ENCODE data around the gene EIF2B2. TPM values are rescaled to one million over a fixed set of nuclear protein-coding genes. Genes with fewer than 3 reads are reported as not detected.

The EIF2B2 gene
- total RNA-seq, 4 donors from 2014 or later = 47.0 to 94.8 (median 69.3) TPM

DNA sequence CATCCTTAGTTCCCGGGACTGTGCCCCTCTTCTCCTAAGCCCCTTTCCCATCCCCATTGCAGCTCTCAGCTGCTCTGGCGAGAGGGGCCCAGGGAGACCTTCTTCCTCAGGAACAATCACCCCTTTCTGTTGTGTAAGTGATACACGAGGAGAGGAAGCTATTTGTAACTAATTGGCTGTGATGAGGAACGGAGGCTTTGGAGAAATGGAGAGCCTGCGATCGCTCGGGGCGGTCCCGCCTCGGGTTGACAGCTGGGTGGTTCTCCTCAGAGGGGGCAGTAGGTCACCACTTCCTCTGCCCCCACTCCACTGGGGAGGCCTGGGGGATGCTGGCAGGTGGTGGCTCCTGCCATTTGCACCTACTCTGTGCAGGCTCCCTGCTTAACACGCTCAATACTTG, 40.7 kb upstream of the EIF2B2 start:
- H3K4me1 ChIP-seq = peaks cover 12 to 22% of the 10 kb centered on the region in 2 donors
- no peak overlapping the region for H3K27ac ChIP-seq
- no peaks in the 10 kb centered on the region for H3K36me3 ChIP-seq
- DNase-seq = no peak
- 86 to 88% methylated on average over 10 to 11 of the region's 11 CpGs for WGBS, 2 donors
- no peaks in the 10 kb centered on the region for H3K27me3 ChIP-seq
- no peaks in the 10 kb centered on the region for H3K9me3 ChIP-seq
- no peak overlapping the region for H3K4me3 ChIP-seq (replicated peaks in 1 of 3)
- TF ChIP-seq, protein P1, sequence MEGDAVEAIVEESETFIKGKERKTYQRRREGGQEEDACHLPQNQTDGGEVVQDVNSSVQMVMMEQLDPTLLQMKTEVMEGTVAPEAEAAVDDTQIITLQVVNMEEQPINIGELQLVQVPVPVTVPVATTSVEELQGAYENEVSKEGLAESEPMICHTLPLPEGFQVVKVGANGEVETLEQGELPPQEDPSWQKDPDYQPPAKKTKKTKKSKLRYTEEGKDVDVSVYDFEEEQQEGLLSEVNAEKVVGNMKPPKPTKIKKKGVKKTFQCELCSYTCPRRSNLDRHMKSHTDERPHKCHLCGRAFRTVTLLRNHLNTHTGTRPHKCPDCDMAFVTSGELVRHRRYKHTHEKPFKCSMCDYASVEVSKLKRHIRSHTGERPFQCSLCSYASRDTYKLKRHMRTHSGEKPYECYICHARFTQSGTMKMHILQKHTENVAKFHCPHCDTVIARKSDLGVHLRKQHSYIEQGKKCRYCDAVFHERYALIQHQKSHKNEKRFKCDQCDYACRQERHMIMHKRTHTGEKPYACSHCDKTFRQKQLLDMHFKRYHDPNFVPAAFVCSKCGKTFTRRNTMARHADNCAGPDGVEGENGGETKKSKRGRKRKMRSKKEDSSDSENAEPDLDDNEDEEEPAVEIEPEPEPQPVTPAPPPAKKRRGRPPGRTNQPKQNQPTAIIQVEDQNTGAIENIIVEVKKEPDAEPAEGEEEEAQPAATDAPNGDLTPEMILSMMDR (IDR thresholded peaks at IDR 0.05) = no peak
- no peak for TF ChIP-seq POLR2A (IDR thresholded peaks at IDR 0.05)
- intact Hi-C loops (cut with DNase I) = no loop called here

DNA sequence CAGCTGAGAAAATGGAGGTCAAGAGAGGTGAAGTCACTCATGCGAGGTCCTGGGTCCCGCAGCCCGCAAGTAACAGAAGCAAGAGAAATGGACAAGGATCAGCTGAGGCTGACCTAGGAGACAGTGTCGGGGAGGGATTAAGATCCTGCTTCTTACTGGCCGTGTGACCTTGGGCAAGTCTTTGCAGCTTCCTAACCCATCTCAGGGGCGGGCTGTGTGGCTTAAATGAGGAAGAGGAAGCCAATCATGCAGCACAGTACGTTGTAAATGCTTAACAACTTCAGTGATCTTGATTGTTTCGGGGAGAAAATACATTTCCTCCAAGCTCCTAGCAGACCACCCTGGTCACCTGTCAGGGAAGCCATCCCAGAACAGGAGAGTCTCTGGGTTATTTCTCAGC, 40.2 kb upstream of the EIF2B2 start:
- Histone ChIP-seq H3K27me3 (no peaks in the 10 kb centered on the region), H3K4me3 (replicated peaks in 1 of 3) (no peak overlapping the region), H3K27ac (no peak overlapping the region), H3K4me1 (peaks cover 12 to 22% of the 10 kb centered on the region in 2 donors), H3K9me3 (no peaks in the 10 kb centered on the region), H3K36me3 (no peaks in the 10 kb centered on the region)
- TF ChIP-seq POLR2A (IDR thresholded peaks at IDR 0.05) = no peak
- TF ChIP-seq, protein P1 (IDR thresholded peaks at IDR 0.05) = no peak
- WGBS, 2 donors = 87 to 94% methylated on average over 8 of the region's 8 CpGs
- DNase-seq = no peak
- intact Hi-C loops (cut with DNase I) = no loop called here

DNA sequence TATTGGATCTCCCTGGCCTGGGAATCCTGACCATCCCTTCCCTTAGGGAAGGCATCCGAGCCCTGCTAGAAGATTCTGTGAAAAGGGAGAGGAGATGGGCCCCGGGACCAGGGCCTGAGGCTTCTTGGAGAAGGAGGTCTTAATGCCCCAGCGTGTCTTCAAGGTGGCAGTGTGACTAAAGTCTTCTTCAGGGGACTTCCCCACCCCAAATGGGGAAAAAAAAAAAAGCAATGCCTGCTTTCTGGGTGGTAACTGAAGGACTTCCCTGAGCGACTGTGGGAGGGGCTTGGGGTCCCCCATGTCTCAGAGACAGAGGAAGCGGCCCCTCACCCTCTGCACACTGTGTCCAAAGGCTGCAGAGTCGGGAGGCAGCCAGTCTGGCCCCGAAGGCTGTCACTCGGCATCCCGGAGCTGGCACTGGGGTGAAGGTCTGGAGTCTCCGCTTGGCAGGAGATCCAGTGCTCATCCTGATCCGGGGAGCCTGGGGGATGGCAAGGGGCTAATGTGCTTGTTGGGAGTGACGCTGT, 39.5 kb upstream of the EIF2B2 start:
- TF ChIP-seq, protein P1 (IDR thresholded peaks at IDR 0.05) = no peak
- no peak for TF ChIP-seq POLR2A (IDR thresholded peaks at IDR 0.05)
- Histone ChIP-seq H3K27me3 (no peaks in the 10 kb centered on the region), H3K9me3 (no peaks in the 10 kb centered on the region), H3K4me1 (peaks cover 12 to 22% of the 10 kb centered on the region in 2 donors), H3K27ac (peak overlapping the region; percentile 14 to 47 (median 32)), H3K4me3 (replicated peaks in 1 of 3) (no peak overlapping the region), H3K36me3 (no peaks in the 10 kb centered on the region)
- DNase-seq = no peak
- WGBS, 2 donors = 78 to 87% methylated on average over 10 to 12 of the region's 12 CpGs
- intact Hi-C loops (cut with DNase I) = no loop called here

DNA sequence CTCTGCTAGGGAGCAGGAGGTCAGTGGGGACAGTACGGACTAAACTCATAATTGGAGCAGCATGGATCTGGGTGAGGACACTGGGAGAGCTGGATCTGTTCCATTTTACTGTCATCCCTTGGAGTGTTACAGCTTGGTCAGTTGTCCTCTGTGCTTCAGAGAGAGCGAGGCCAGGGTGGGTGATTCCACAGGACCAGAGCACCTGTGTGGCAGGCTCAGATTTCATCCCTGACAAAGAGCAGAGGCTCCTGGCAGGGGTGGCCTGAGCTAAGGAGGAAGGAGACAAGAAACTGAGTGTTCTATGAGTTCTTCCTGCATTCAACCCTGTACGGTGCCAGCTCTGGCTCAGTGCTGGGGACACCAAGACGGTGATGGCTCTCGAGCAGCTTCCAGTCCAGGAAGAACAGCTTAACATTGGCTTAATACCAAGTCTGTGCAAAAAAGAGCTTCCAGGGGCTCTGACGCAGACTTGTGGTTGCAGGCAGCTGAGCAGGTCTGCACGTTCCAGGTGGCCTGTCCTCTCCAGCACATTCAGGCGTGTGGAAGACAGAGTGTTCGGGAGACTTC, 38.9 kb upstream of the EIF2B2 start:
- no peaks in the 10 kb centered on the region for H3K27me3 ChIP-seq
- TF ChIP-seq, protein P1 (IDR thresholded peaks at IDR 0.05) = no peak
- TF ChIP-seq POLR2A (IDR thresholded peaks at IDR 0.05) = peak in 1 of 2 donors; percentile 14
- H3K9me3 ChIP-seq = no peaks in the 10 kb centered on the region
- WGBS, 2 donors = 30 to 34% methylated on average over 8 to 9 of the region's 9 CpGs
- peaks cover 12 to 23% of the 10 kb centered on the region in 2 donors for H3K4me1 ChIP-seq
- H3K27ac ChIP-seq = peak overlapping the region; percentile 14 to 47 (median 32)
- no peak overlapping the region for H3K4me3 ChIP-seq (replicated peaks in 1 of 3)
- no peaks in the 10 kb centered on the region for H3K36me3 ChIP-seq
- DNase-seq = peak; percentile 74 to 82
- intact Hi-C loops (cut with DNase I) = no loop called here

DNA sequence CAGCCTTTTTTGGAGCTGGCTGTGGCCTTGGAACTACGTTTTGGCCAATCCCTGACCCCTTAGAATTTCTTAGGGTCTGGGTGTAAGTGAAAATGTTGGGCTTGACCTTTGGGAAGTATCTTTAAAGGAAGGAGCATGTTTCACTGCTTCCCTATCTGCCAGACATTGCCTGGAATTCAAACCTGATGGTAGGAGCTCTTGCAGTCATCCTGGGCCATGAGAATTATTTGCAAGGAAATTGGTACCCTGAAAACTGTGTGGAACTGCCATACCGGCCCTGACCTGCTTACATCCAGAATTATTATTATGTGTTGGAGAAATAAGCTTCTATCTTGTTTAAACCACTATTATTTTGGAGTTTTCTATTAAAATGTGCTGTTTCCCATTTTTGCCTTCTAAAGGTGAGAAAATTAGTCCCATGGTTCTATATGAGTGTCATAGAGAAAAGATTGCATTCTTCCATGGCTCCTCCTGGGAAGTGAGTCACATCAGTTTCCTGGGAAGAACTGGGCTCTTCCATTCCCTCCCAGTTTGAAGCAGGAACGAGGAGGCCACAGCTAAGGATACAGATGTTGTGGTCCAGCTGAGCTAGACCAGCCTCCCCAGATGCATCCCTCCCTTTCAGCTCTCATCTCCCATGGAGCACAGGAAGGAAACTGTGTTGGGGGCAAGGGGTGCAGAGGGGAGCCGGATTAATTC, 37.8 kb upstream of the EIF2B2 start:
- no peaks in the 10 kb centered on the region for H3K9me3 ChIP-seq
- DNase-seq = no peak
- intact Hi-C loops (cut with DNase I) = no loop called here
- WGBS, 2 donors = 82 to 86% methylated on average over 4 of the region's 4 CpGs
- peaks cover 10 to 22% of the 10 kb centered on the region in 2 donors for H3K4me1 ChIP-seq
- no peaks in the 10 kb centered on the region for H3K36me3 ChIP-seq
- peak overlapping the region in 1 of 3 donors; percentile 47 for H3K27ac ChIP-seq
- H3K27me3 ChIP-seq = no peaks in the 10 kb centered on the region
- TF ChIP-seq, protein P1 (IDR thresholded peaks at IDR 0.05) = no peak
- no peak overlapping the region for H3K4me3 ChIP-seq (replicated peaks in 1 of 3)
